Stimulated activated CD8-positive, alpha-beta memory T cell treated with anti-CD3 and anti-CD28 coated beads, Interleukin-2, amount 100 ng/mL, for 48 hours (primary cell): ENCODE results near the gene ZNF512B.
"Not testable (repeated sequence)": the region's sequence is repeated elsewhere in the genome, so short reads cannot be mapped to it uniquely, and the experiment has no call there.

Source experiments
- DNase-seq, 2 donors: peaks; one replicate each; pipeline ENCODE4 v3.0.0-alpha.2; 2020; ENCODE audit warnings: low read depth in 2 of 2

Gene ZNF512B

GRCh38 chr20:63934271-63935068 lies 35.3 kb downstream of the ZNF512B start:
- DNase-seq = no peak

DNA sequence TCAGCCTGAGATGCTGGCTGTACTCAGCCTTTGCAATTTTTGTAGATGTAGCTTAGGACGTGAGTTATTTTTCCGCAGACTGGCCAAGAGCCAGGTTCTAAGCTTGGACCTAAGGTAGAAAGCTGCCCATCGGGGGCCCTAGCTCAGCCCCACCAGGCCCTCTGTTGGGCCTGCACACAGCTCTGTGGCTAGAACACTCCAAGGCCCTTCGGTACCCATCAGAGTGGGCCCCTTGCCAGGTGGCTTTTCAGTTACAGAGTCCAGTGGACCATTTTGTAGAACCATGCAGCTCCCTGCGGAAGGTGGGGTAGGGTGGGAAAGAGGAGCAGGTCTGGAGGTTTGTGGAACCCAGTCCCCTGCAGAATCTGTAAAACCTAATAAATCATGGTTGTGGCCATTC lies 36.1 kb downstream of the ZNF512B start:
- no peak for DNase-seq

DNA sequence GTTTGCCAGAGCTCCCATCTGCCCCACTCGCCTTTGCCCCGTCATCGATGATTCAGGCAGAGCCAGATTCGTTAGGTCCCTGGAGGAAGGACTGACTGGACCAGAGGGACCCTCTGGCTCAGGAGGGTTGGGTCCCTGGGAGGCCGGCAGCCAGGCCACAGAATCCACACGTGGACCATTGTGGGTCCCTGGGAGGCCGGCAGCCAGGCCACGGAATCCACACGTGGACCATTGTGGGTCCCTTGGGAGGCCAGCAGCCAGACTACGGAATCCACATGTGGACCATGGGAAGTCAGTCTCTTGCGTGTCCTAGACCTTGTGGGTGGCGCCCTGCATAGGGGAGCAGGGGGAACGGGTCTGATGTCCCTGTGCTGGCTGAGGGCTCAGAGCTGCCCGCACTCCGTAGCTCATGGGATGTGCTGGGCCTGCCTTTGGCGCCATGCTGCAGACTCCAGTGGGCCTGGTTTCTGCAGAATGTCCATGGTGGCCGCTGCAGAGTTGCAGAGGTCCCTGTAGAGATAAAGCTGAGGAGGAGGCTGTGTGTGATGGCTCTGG lies 37.0 kb downstream of the ZNF512B start:
- DNase-seq = no peak

DNA sequence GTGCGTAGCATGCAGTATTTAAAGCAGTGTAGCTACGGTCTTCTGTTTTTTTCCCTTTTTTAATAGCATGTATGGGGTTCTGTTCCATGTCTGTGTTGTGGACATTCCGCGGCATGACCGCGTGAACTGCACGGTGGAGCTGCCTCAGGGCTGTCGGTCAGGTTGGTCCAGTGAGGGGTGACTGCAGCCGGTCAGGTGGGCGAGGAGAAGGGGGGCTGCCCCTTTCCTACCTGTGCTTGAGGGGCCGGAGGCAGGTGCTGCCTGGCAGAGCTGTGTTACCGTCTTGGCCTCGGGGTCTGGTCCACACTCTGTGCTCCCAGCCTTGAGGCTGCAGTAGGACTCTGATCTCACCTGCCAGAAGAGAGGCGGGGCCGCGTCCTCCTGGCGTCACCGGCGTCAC lies 38.0 kb downstream of the ZNF512B start:
- no peak for DNase-seq

GRCh38 chr20:63930971-63931553 lies 38.7 kb downstream of the ZNF512B start:
- no peak for DNase-seq

DNA sequence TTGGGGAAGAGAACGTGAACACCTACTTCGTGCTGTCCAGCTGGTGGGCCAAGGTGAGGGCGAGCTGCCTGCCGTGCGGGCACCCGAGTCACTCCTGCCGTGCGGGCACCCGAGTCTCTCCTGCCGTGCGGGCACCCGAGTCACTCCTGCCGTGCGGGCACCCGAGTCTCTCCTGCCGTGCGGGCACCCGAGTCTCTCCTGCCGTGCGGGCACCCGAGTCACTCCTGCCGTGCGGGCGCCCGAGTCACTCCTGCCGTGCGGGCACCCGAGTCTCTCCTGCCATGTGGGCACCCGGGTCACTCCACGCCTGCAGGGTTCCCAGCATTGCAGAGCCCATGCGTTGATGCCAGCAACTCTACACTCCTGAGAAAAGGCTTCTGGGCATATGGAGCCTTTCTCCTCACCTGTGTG lies 40.3 kb downstream of the ZNF512B start:
- not testable (repeated sequence) for DNase-seq

GRCh38 chr20:63929071-63929470 lies 40.7 kb downstream of the ZNF512B start:
- no peak for DNase-seq

DNA sequence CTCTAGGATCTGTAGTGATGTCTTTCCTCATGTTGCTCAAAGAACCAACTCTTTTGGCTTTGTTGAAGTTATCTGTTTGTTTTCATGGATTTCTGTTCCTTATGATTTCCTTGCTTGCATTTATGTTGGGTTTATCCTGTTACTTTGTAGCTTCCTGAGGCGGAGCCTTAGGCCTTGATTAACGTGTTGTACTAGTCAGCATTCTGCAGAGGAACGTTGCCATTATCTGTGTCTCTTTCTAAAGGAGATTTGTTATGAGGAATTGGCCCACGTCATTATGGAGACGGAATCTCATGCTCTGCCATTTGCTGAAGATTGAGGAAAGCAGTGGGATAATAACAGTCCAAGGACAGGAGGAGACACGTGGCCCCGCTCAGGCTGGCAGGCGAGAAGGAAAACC lies 43.4 kb downstream of the ZNF512B start:
- DNase-seq = no peak

DNA sequence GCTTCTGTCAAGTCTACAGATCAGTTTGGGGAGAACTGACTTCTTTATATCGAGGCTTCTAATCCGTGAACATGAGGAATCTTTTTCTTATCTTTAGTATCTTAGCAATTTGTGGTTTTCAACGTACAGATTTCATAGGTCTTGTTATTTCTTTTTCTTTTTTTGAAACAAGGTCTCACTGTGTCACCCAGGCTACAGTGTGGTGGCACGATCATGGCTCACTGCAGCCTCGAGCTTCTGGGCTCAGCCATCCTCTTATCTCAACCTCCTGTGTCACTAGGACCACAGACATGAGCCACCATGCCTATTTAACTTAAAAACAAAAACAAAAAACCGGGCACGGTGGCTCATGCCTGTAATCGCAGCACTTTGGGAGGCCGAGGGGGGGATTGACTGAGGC lies 45.5 kb downstream of the ZNF512B start:
- no peak for DNase-seq

DNA sequence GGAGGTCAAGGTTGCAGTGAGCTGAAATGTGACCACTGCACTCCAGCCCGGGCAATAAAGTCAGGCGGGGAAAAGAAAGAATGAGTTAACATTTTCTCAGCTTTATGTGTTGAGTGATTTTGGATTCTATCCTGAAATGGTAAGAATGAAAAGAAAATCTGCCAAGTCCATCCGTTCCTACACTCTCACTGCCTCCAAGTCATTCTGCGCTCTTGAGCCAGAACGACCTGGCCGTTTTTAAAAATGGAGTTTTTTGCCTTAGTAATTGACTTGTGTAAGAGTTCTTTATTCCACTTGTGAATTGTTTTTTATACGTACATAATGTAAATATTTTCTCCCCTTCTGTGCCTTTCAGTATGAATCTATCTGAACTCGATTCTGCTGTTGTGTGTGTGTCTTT lies 46.1 kb downstream of the ZNF512B start:
- DNase-seq = no peak

- DNase-seq = no peak
These were observed 49.5 kb downstream of the ZNF512B start for GRCh38 chr20:63920226-63920625.

DNA sequence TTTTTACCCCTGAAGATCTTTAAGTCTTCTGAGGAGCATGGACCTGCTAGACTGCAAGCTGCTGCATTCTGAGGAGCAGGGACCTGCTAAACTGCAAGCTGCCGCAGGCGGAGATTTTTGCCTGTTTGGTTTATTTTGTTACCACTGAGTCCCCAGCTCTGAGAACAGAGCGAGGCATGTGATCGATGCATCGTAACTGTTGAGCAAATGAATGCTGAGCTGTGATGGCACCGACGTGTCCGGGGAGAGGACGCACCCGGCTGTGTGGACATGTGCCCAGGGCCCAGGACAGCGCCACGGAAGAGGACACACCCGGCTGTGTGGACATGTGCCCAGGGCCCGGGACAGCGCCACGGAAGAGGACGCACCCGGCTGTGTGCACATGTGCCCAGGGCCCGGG lies 50.6 kb downstream of the ZNF512B start:
- DNase-seq = no peak

DNA sequence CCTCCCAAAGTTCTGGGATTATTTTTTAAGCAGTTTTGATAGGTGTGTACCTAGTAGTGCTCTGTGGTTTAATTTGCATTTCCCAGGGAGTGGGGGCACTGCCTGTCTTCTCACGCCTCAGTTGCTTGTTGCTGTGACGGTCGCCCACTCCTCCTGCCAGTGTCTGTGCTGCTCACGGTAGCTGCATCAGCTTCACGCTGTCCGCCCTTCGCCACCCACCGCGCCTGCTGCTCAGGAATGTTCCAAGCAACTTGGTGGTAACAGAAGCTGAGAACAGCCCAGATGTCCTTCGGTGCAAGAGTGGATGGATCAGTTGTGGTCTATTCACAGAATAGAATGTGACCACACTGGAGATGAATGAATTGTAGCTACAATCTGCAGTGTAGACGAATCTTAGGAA lies 51.9 kb downstream of the ZNF512B start:
- DNase-seq = no peak

DNA sequence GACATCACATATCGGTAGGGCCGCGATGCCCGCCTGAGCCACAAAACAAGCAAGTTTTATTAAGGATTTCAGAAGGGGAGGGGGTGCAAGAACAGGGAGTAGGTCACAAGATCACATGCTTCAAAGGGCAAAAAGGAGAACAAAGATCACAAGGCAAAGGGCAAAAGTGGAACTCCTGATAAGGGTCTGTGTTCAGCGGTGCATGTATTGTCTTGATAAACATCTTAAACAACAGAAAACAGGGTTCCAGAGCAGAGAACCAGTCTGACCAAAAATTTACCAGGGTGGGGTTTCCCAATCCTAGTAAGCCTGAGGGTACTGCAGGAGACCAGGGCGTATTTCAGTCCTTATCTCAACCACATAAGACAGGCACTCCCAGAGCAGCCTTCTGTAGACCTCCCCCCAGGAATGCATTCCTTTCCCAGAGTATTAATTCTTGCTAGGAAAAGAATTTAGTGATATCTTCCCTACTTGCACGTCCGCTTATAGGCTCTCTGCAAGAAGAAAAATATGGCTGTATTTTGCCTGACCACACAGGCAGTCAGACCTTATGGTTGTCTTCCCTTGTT lies 53.3 kb downstream of the ZNF512B start:
- DNase-seq = not testable (repeated sequence)

DNA sequence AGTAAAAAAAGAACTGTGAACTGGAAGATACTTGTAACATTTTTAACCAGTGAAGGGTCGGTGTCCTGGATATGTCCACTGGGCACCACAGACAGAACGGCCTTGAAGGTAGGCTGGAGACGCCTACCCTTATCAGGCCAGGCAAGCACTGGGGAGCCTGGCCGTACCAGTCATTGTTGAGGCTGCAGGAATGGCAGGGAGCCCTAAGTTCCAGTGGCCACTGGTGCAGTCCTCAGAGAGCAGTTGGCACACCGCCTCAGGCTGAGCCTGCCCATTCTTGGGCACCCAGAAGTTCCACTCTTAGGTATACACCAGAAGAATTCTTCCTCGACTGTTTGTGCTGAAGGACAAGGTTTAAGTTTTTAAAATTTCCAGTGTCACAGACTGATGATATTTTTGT lies 54.3 kb downstream of the ZNF512B start:
- DNase-seq = no peak

DNA sequence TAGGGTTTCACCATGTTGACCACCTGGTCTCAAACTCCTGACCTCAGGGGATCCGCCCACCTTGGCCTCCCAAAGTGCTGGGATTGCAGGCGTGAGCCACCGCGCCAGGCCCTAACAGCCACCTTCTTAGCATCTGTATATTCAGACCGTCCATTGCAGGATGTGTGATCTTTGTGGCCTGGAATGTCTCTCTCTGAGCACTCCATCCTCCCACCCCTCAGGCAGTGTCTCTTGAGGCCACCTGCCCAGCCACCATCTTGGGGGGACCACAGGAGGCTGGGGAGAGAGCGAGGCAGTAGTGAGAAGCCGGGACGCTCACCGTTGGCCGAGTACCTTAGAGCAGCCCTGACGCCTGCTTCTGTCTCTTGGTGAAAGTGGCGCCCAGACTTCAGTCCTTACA lies 56.0 kb downstream of the ZNF512B start:
- DNase-seq = no peak

DNA sequence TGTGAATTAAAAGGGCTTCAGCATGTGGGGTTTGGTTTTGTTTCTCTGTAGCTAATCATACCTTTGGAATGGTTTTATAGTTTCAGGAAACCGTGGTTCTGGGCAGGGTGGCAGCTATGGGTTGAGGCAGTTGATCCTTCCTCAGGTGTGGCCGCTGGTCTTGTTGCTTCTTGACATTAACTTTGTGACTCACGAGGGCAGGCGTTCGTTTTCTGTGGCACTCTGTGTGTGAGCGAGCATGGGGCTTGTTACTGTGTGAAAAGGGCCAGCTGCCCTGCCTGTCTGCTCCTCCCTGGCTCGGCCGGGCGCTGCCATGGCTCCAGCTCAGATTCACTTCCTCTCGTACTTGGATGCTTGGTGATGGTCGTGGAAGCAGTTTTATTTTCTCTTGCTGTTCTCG lies 58.6 kb downstream of the ZNF512B start:
- DNase-seq = no peak

- DNase-seq = no peak
These were observed 61.6 kb downstream of the ZNF512B start for GRCh38 chr20:63908008-63908682.
